Activated CD8-positive, alpha-beta memory T cell treated with anti-CD3 and anti-CD28 coated beads for 24 hours (primary cell): ENCODE data around the gene RASSF10.

ENCODE experiments used
- DNase-seq: peaks from one replicate; pipeline ENCODE4 v3.0.0-alpha.2; 2020

RASSF10 gene

GRCh38 chr11:12995188-12995587 lies 13.9 kb upstream of the RASSF10 start:
- no peak for DNase-seq

GRCh38 chr11:12995823-12996222 lies 13.3 kb upstream of the RASSF10 start:
- DNase-seq = no peak

- DNase-seq = no peak
These were observed 11.9 kb upstream of the RASSF10 start for GRCh38 chr11:12997168-12997567.

GRCh38 chr11:12998336-12998735 lies 10.8 kb upstream of the RASSF10 start:
- DNase-seq = no peak

GRCh38 chr11:12999597-12999996 lies 9.5 kb upstream of the RASSF10 start:
- DNase-seq = no peak

DNA sequence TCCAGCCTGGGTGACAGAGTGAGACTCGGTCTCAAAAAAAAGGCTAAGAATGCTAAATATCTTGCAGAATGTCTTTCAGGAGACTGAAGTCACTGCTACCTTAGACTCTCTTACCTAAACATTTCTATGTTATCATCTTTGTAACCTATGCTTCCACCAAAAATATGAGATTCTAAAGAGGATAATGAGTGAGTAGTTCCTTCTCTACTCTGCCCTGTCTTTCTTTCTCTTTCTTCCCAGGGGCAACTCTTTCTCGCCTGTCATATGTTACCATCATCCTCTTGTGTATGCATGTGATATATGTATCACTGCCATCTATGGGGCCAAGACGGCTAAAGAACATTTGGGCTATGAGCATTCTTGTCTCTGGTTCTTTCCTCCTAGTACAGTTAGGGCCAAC lies 9.0 kb upstream of the RASSF10 start:
- DNase-seq = no peak

- DNase-seq = no peak
These were observed 8.4 kb upstream of the RASSF10 start for GRCh38 chr11:13000721-13001120.

DNA sequence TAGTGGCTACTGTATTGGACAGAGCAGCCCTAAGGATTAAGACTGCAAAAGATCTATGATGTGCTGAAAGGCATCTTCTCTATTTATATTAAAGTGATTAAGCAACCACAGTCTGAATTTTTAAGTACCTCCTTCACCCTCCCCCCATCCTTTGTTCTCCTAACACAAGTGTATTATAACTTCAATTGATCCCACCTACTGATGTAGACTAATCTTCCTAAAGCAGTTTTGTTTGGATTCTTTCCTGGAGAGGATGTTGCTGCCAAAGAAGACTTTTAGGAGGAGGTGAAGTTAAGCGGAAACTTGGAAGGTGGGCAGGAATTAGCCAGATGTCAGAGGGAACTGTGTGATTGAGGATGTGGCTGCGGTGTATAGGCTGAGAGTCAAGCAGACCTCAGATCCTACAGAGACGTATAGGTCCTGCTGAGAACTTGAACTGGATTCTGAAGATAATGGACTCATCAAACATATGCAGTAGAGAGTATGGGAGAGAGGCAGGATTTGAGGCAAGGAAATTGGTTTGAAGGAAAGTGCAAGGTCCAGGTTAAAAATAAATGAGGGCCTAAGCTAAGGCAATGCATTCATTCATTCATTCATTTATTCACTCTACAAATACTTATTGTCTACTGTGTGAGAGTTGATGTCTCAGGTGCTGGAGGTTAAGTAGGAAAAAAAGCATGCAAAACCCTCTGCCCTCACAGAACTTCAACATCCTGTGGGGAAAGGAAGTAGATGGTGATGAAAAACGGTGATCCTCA lies 5.2 kb upstream of the RASSF10 start:
- DNase-seq = no peak

- DNase-seq = no peak
These were observed 1.7 kb upstream of the RASSF10 start for GRCh38 chr11:13007182-13008060.

DNA sequence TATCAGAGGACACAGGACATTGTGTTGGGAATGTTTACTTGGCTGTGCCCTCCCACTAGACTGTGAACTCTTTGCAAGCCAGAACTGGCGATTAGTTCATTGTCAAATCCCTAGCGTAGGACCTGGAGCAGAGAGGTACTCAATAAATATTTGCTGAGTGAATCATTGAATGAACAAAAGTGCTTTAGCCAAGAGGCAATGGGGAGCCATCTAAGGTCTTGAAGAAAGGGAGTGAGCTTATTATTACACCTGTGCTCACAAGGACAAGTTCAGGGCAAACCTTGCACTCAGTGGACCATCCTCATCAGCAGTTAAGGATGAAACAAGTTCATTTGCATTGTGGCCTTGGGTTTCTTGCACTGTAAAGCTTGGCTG lies 1.1 kb upstream of the RASSF10 start:
- DNase-seq = no peak

DNA sequence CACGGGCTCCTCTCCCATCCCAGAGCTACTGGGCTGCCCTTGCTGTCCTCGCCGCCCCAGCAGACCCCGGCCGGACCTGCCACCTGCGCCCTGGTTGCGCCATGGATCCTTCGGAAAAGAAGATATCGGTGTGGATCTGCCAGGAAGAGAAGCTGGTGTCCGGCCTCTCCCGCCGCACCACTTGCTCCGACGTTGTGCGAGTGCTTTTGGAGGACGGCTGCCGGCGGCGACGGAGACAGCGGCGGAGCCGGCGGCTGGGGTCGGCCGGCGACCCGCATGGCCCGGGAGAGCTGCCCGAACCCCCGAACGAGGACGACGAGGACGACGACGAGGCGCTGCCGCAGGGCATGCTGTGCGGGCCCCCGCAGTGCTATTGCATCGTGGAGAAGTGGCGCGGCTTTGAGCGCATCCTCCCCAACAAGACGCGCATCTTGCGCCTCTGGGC lies 382 bp downstream of the RASSF10 start:
- no peak for DNase-seq

DNA sequence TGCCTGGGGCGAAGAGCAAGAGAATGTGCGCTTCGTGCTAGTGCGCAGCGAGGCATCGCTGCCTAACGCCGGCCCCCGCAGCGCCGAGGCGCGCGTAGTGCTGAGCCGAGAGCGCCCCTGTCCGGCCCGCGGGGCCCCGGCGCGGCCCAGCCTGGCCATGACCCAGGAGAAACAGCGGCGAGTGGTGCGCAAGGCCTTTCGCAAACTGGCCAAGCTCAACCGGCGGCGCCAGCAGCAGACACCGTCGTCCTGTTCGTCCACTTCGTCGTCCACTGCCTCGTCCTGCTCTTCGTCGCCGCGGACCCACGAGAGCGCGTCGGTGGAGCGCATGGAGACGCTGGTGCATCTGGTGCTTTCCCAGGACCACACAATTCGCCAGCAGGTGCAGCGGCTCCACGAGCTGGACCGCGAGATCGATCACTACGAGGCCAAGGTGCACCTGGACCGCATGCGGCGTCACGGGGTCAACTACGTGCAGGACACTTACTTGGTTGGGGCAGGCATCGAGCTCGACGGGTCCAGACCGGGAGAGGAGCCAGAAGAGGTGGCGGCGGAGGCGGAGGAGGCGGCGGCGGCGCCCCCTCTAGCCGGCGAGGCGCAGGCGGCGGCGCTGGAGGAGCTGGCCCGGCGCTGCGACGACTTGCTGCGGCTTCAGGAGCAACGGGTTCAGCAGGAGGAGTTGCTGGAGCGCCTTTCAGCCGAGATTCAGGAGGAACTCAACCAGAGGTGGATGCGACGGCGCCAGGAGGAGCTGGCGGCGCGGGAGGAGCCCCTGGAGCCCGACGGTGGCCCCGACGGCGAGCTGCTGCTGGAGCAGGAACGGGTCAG lies 1.0 kb downstream of the RASSF10 start:
- DNase-seq = no peak

DNA sequence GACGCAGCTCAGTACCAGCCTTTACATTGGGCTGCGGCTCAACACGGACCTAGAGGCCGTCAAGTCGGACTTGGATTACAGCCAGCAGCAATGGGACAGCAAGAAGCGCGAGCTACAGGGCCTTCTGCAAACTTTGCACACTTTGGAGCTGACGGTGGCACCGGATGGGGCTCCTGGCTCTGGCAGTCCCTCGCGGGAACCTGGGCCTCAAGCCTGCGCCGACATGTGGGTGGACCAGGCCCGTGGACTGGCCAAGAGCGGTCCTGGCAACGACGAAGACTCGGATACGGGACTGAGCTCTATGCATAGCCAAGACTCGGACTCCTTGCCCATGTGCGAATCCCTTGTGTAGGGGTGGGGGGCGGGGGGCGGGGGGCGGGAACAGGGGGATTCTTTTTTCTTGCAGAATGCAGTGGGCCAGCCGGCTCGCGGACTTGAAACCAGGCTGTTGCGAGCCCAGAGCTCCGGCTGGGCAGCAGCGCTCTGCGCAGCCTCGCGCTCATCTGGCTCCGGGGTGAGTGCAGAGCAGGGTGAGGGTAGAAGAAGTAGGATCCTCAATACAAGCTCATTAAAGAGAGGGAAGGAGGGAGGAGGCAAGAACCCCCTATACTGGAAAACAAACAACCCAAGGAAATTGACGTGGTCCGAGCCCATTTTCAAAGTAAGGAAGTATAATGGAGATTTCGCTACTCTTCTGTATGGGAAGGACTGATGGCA lies 1.8 kb downstream of the RASSF10 start:
- DNase-seq = no peak

- no peak for DNase-seq
These were observed 2.4 kb downstream of the RASSF10 start for GRCh38 chr11:13011466-13012055.

DNA sequence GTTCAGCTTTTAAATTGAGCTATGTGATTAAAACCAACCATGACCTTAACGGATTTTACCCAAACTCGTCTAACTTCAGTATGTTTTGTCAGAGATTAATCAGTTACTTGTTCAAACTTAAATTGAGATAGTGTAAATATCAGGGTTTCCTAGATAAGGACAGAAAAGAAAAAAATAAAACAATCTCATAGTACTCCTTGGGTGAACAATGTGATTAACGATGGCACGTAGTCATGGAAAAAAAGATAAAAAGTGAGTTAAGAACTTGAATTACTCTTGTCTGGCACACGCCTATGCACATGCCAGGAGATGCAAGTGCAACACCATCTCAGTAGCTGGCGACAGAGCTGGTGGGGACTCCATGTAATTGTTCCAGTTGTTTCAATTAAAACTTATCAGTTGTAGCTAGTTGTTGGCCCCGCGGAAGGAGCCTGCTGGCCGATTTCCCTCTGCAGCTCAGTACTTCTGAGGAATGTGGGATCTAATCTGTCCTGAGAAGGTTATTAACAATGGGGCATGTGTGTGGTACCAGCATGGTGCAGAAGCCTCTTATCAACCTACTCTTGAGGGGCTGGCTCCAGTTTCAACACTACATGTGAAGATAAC lies 3.0 kb downstream of the RASSF10 start:
- no peak for DNase-seq

GRCh38 chr11:13013054-13013488 lies 4.0 kb downstream of the RASSF10 start:
- no peak for DNase-seq

DNA sequence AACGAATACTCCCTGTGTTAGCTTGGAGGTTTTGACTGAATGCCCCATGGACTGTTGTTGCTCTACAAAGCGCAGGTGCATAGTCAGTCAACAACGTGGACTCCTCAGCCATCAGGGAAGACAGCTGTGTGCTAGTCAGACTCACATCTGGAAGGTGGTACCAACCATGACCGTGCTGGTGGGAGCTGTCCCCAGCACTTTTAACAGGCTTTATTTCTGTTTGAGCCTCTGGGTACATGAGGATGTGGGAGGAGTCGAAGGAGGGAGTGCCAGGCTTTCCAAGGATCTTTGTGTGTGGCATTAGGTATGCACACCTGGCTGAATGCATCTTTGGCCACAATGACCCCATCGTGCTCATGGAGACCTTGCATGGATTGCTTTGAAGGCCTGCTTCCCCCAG lies 6.6 kb downstream of the RASSF10 start:
- no peak for DNase-seq

DNA sequence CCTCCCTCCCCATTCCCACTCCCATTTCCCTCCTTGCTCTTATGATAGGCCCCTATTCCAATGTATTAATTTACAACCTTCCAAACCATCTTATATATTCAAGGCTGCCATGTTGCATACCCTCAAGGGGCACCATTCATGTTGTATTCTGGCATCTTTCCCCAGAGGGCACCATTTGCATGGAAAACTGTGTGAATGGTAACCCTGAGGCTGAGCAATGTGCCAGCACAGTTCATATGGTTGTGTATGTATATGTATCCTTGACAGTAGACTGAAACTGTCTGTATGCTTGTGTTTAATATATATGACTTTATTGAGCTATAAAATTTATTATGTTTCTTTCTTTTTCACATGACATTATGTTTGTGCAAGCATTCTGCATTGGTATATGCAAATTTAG lies 7.3 kb downstream of the RASSF10 start:
- DNase-seq = no peak

DNA sequence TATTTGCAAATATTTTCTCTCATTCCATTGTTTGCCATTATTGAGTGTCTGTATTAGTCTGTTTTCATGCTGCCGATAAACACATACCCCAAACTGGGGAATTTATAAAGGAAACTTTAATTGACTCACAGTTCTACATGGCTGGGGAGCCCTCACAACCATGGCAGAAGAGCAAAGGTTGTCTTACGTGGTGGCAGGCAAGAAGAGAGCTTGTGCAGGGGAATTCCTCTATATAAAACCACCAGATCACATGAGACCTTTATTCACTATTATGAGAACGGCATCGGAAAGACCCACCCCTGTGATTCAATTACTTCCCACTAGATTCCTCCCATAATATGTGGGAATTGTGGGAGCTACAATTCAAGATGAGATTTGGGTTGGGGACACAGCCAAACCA lies 10.2 kb downstream of the RASSF10 start:
- no peak for DNase-seq

DNA sequence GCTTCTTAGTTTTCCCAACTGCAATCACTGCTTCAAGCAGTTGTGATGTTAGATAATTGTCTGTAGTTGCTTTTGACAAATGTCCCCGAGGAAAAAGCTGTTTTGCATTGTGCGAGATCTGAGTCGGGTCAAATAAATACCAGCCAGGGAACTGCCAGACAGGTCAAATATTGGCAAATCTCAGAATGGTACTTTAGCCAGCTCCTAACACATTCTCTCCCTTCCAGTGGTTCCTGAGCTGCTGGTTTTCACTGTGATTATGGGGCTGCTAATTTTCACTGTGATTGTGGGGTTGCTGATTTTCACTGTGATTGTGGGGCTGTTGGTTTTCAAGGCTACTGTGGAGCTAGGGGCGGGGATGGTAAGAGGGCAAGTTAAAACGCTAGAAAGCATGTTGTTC lies 14.3 kb downstream of the RASSF10 start:
- DNase-seq = no peak

DNA sequence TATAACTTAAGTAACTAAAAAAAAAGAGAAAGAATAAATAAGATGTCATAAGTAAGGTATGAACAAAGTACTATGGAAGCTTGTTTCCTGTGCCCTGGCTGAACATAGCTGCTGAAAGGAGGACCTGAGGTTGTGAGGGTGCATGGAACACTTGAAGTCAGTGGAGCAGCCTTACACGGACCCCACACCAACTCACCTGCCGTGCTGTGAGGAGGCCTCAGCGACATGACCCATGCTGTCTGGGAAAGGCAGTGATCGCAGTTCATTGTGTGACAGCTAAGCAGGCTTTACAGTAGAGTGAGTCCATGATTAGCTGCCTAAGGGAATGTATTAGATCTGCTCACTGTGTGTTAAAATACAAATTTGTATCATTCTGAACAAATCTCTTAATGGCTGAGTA lies 17.6 kb downstream of the RASSF10 start:
- no peak for DNase-seq

DNA sequence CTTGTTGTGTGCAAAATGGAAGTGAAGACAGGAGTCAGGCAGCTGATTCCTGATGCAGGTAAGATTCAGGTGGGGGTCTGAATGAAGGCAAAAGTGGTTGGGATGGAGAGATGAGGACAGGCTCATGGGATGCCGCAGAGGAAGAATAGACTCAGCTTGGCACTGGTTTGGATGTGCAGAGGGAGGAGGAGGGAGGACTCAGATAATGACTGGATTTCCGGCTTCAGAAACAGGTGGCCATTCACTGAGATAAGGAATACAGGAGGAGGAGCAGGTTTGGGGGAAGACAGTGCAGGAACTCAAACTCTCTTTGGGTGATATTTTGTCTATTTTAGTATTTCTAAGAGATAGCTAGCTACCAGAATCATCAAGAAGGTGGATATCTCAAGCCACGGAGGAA lies 19.2 kb downstream of the RASSF10 start:
- no peak for DNase-seq
